AG09309 (cell line): ENCODE results near the gene ETFRF1.

Experiments
- DNase-seq: peaks from one replicate; pipeline ENCODE4 v3.0.0-alpha.2; 2010; ENCODE audit warnings: low read depth
- H3K4me3 ChIP-seq: 2 replicates; pipeline ENCODE4 v1.5.1; 2011; ENCODE audit warnings: mild to moderate bottlenecking, low read depth, low read length, moderate library complexity; ENCODE audit not compliant: control insufficient read depth
- TF ChIP-seq, protein P1 (sequence below): IDR thresholded peaks from 2 replicates; pipeline ENCODE4 v1.5.1; 2011; ENCODE audit warnings: mild to moderate bottlenecking, low read depth, low read length, inconsistent platforms; ENCODE audit not compliant: insufficient read depth, control insufficient read depth; ENCODE audit errors: missing control alignments

Gene ETFRF1

DNA sequence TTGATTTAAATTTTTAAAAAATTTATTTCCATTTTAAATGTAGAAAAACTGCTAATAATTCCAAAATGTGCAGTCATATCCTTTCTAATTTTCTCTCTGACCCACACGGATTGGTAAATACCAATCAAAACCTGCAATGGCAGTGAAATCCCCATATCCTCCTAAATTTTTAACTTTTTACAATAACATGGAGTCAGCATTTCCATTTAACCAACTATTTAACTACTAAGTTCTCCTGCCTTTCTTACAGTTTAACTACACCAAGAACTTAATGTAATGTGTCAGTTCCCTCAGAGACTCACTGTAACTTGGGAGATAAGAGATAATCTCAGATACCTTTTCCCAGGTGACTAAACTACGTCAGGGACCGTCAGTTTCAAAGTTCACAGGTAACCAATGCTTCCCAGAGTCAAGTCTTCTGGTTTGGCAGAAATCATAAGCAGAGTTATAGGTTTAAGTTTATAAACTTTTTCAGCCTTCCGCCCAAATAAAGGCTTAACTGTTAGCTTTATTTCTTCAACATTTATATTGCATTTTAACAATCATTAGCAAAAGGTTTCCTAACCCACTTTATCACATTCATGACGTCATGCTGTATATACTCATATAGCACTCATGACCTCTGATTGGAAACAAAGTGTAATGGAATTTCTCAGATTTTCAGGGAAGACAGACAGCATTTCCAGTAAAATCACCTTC is 48.1 kb downstream of the ETFRF1 start:
- no peak for DNase-seq
- TF ChIP-seq, protein P1, sequence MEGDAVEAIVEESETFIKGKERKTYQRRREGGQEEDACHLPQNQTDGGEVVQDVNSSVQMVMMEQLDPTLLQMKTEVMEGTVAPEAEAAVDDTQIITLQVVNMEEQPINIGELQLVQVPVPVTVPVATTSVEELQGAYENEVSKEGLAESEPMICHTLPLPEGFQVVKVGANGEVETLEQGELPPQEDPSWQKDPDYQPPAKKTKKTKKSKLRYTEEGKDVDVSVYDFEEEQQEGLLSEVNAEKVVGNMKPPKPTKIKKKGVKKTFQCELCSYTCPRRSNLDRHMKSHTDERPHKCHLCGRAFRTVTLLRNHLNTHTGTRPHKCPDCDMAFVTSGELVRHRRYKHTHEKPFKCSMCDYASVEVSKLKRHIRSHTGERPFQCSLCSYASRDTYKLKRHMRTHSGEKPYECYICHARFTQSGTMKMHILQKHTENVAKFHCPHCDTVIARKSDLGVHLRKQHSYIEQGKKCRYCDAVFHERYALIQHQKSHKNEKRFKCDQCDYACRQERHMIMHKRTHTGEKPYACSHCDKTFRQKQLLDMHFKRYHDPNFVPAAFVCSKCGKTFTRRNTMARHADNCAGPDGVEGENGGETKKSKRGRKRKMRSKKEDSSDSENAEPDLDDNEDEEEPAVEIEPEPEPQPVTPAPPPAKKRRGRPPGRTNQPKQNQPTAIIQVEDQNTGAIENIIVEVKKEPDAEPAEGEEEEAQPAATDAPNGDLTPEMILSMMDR = no peak
- H3K4me3 ChIP-seq = no peak overlapping the region

DNA sequence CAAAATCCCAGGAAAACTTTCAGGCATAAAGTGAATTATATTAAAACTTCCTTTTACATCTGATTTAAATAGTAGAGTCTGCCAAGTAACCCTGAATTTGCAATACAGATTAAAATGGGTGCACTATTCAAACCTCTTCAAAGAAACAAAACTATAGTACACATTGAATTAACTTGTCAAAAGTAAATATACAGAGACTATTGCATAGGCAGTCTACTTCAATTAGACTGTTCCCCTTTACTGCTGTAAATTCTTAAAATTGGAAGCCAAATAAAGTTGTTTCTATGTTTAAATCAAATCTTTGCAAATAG is 48.6 kb downstream of the ETFRF1 start:
- no peak for DNase-seq
- H3K4me3 ChIP-seq = no peak overlapping the region
- TF ChIP-seq, protein P1 = no peak

DNA sequence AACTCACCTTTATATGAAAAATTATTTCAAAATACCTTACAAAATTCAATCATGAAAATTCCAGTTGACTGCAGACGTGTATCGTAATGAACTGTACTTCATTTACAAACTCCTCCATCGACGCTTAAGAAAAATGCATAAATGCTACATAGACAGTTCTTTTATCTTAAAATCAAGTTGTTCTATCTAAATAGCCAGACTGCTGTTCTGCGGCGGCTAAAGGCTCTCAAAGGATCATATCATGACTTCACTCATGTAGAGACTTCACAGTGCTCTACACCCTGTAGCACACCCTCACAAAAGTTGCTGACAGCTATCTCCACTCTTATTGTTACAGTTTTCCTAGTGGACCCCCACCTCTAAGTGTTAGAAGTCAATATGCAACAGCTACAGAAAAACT is 50.5 kb downstream of the ETFRF1 start:
- TF ChIP-seq, protein P1 = no peak
- H3K4me3 ChIP-seq = no peak overlapping the region
- DNase-seq = no peak

DNA sequence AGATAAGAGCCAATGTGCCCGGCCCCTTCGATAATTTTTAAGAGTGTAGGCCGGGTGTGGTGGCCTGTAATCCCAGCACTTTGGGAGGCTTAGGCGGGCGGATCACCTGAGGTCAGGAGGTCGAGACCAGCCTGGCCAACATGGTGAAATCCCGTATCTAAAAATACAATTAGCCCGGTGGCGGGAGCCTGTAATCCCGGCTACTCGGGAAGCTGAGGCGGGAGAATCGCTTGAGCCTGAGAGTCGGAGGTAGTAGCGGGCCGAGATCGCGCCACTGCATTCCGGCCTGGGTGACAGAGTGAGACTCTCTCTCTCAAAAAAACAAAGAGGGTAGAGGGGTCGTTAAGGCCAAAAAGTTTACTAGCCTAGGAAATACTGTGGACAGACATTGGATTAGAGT is 53.1 kb downstream of the ETFRF1 start:
- H3K4me3 ChIP-seq = no peak overlapping the region
- TF ChIP-seq, protein P1 = no peak
- DNase-seq = no peak

DNA sequence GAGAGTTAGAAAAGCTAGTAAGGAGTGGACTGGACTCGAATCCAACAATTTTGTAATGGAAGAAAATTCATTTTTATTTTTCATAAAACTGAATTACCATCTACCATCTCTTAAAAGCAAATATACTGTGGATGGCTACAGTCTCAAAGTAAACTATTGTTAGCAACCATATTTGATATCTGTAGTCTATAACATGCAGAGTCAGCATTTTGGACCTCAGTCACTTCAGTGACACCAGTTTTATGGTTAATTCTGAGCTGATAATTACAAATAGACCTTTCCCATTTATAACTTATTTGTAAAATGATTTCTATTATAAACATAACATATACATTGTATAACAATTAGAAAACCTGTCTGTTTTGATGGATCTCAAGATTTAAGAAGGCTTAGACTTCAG is 53.7 kb downstream of the ETFRF1 start:
- H3K4me3 ChIP-seq = no peak overlapping the region
- TF ChIP-seq, protein P1 = no peak

DNA sequence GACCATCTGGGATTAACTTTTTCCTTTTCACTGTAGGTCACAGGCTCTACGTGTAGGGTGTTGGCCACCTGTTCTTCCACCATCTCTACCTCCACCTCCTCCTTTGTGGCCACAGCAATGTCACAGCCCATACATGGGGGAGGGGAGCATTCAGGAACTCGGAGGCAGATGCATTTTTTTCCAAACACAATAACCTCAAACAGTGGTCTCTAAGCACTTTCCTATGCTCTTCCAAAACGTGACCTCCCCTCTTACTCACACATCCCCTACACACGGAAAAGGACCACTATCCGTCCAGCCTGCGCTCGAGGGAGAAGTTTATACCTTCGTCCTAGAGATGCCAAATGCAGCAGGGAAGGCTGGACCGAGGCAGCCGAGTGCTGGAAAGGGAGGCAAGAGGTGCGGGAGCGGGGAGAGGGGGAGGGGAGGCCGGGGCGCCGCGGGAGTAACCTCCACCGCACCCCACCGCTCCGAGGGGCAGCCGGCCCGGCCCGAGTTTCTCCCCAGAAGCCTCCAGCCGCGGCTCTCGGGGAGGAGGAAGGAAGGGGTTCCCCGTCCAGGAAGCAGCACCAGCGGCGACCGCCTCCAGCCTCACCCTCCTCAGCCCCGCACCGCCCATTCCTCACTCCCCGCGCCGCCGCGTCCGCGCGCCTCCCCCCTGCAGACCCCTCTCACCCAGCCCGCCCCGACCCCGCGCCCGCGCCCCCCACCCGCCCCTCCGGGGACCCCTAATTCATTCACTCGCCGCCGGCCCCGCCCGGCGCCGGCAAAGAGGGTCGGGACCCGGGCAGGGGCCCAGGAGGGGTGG is 55.1 kb downstream of the ETFRF1 start:
- DNase-seq = no peak
- TF ChIP-seq, protein P1 = no peak
- peak overlapping the region; percentile 92 for H3K4me3 ChIP-seq

More for the DNA sequence above, 53.7 kb downstream of the ETFRF1 start:
- no peak for DNase-seq
